ENCODE results near the gene TMEM178A. TPM values are rescaled to one million over a fixed set of nuclear protein-coding genes. Genes with fewer than 3 reads are reported as not detected.
"Not testable (repeated sequence)": the region's sequence is repeated elsewhere in the genome, so short reads cannot be mapped to it uniquely, and the experiment has no call there.

Gene TMEM178A
- total and polyA plus RNA-seq, 11 donors: 0.65 to 4.6 (median 3.0) TPM

DNA sequence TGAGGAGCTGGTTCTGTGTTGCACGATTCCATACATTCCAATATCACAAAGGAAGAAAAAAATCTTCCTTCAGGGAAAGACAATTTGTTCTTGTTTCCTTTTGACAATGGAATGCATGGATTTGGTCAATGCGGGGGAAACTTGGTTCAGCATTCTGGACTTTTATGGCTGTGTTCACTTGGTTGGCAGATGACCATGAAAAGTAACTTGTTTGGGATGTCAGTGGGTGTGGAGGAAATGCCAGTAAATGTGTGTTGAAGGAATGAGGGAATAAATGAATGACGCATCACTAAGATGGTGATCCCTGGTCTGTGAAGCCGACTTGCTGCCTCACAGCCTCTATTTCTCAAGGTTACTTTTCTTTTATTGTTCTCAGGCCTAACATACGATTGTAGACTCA is 59.7 kb downstream of the TMEM178A start:
- Histone ChIP-seq H3K36me3 (no peaks in the 10 kb centered on the region), H3K9me3 (no peaks in the 10 kb centered on the region), H3K27ac (no peak overlapping the region), H3K4me3 (no peak overlapping the region), H3K4me1 (peaks cover 0 to 21% (median 0%) of the 10 kb centered on the region in 12 donors), H3K27me3 (no peaks in the 10 kb centered on the region)
- 87 to 94% (median 91%) methylated on average over 5 of the region's 5 CpGs for WGBS, 4 donors
- DNase-seq: no peak
- no peak for ATAC-seq
- intact Hi-C loops (cut with DNase I): loop anchor here in 4 of 10 donors (5.0 to 10.0 kb wide), 3 partner anchors 131 to 351 kb away; no protein-coding TSS in a partner anchor
- TF ChIP-seq, protein P1, sequence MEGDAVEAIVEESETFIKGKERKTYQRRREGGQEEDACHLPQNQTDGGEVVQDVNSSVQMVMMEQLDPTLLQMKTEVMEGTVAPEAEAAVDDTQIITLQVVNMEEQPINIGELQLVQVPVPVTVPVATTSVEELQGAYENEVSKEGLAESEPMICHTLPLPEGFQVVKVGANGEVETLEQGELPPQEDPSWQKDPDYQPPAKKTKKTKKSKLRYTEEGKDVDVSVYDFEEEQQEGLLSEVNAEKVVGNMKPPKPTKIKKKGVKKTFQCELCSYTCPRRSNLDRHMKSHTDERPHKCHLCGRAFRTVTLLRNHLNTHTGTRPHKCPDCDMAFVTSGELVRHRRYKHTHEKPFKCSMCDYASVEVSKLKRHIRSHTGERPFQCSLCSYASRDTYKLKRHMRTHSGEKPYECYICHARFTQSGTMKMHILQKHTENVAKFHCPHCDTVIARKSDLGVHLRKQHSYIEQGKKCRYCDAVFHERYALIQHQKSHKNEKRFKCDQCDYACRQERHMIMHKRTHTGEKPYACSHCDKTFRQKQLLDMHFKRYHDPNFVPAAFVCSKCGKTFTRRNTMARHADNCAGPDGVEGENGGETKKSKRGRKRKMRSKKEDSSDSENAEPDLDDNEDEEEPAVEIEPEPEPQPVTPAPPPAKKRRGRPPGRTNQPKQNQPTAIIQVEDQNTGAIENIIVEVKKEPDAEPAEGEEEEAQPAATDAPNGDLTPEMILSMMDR (IDR thresholded peaks at IDR 0.05): no peak
- no peak for TF ChIP-seq POLR2A (IDR thresholded peaks at IDR 0.05)

DNA sequence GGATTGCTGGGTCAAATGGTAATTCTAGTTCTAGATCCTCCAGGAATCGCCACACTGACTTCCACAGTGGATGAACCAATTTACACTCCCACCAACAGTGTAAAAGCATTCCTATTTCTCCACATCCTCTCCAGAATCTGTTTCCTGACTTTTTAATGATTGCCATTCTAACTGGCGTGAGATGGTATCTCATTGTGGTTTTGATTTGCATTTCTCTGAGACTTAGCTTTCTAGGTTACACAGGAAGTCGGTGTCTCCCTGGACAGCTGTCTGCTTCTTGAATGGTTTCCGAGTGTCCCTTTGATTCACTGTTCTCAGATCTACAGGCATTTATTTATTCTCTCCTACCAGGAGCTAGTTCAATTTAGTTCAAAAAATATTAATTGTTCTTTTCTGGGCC is 62.4 kb downstream of the TMEM178A start:
- peaks cover 0 to 27% (median 5%) of the 10 kb centered on the region in 12 donors for H3K4me1 ChIP-seq
- H3K27ac ChIP-seq, H3K27me3 ChIP-seq, DNase-seq, H3K4me3 ChIP-seq, H3K36me3 ChIP-seq, ATAC-seq, H3K9me3 ChIP-seq: not testable (repeated sequence)
- intact Hi-C loops (cut with DNase I): loop anchor here in 4 of 10 donors (5.0 to 10.0 kb wide), 3 partner anchors 133 to 353 kb away; no protein-coding TSS in a partner anchor
- 56 to 78% (median 70%) methylated on average over 4 of the region's 4 CpGs for WGBS, 4 donors

DNA sequence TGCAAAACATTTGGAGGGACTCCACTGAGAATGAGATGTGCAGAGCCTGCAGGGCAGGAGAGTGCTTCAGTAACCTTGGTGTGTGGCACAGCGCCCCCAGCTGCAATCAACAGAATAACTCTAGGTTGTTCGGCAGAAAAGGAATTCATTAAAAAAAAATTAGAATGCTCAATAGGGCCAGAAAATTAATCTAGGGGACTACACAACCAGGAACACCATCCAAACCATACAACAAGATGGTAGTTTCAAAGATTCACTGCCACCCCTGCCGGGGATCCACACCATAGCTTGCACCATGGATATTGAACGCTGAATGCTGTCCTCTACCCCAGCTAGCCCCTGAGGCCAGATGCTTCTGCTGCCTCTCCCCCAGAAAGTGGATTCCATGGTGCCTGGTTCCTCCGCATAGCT is 63.2 kb downstream of the TMEM178A start:
- TF ChIP-seq, protein P1 (IDR thresholded peaks at IDR 0.05): peak; percentile 34 to 72 (median 60)
- no peak for TF ChIP-seq POLR2A (IDR thresholded peaks at IDR 0.05)
- 66 to 70% (median 68%) methylated on average over 5 of the region's 5 CpGs for WGBS, 4 donors
- H3K36me3 ChIP-seq: peaks cover 0 to 8% (median 0%) of the 10 kb centered on the region in 9 donors
- intact Hi-C loops (cut with DNase I): loop anchor here in 4 of 10 donors (5.0 to 10.0 kb wide), 3 partner anchors 134 to 354 kb away; no protein-coding TSS in a partner anchor
- peak in 2 of 5 donors; percentile 28 to 39 for DNase-seq
- H3K4me1 ChIP-seq: peaks cover 0 to 19% (median 2%) of the 10 kb centered on the region in 12 donors
- no peak overlapping the region for H3K27ac ChIP-seq
- peaks cover 0 to 6% (median 0%) of the 10 kb centered on the region in 12 donors for H3K9me3 ChIP-seq
- ATAC-seq: peak in 1 of 4 donors; percentile 40
- no peak overlapping the region for H3K4me3 ChIP-seq
- H3K27me3 ChIP-seq: no peaks in the 10 kb centered on the region

DNA sequence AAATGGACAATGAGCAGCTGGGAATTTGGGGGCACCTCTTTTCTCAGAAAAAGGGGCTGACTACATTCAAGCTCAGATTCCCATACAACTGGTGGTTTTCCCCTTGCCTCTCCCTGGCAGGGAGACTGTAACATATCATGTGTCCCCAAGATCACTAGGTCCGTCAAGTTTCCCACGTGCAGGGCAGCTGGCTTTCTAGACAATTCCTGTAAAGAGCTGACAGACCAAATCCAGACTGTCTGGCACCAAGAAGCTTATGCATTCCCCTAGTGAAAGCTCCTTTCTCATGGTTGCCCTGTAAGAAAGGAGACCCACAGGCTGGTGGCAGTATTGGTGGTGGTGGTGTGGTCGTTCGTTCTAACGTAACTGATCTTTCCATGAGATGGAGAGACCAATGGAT is 64.6 kb downstream of the TMEM178A start:
- Histone ChIP-seq H3K27ac (no peak overlapping the region), H3K4me1 (peaks cover 0 to 19% (median 5%) of the 10 kb centered on the region in 12 donors), H3K36me3 (peaks cover 0 to 15% (median 5%) of the 10 kb centered on the region in 9 donors), H3K9me3 (peaks cover 0 to 6% (median 0%) of the 10 kb centered on the region in 12 donors), H3K4me3 (no peak overlapping the region), H3K27me3 (no peaks in the 10 kb centered on the region)
- TF ChIP-seq, protein P1 (IDR thresholded peaks at IDR 0.05): no peak
- TF ChIP-seq POLR2A (IDR thresholded peaks at IDR 0.05): no peak
- no peak for DNase-seq
- intact Hi-C loops (cut with DNase I): loop anchor here in 3 of 10 donors (5.0 to 10.0 kb wide), 2 partner anchors 218 to 355 kb away; no protein-coding TSS in a partner anchor
- WGBS, 4 donors: 76 to 88% (median 83%) methylated on average over 4 to 5 of the region's 5 CpGs
- no peak for ATAC-seq
